Neural cell (in vitro differentiated cells): ENCODE results near the gene EPB42. TPM values are rescaled to one million over a fixed set of nuclear protein-coding genes. Genes with fewer than 3 reads are reported as not detected.

Experiments used
- H2AFZ ChIP-seq: fragments of 200-600, 300-800 bp; sonication (generic), shearing (Covaris generic); 2 replicates; pipeline ENCODE4 v1.6.0; 2014; ENCODE audit warnings: low read depth, mild to moderate bottlenecking, antibody characterized with exemption, low read length, moderate library complexity
- H3F3A ChIP-seq: fragments of 200-600 bp; shearing (Covaris generic); 2 replicates; pipeline ENCODE4 v1.6.1; 2016; ENCODE audit warnings: mild to moderate bottlenecking, moderate library complexity, mixed read lengths, antibody characterized with exemption, low read length; ENCODE audit not compliant: insufficient read depth, poor library complexity, severe bottlenecking
- H3K27ac ChIP-seq: fragments of 200-600, 300-800 bp; sonication (generic), shearing (Covaris generic); 2 replicates; pipeline ENCODE4 v1.5.1; 2014; ENCODE audit warnings: mild to moderate bottlenecking, low read length, moderate library complexity
- H3K27me3 ChIP-seq: fragments of 300-800, 200-600 bp; sonication (generic), shearing (Covaris generic); 2 replicates; pipeline ENCODE4 v1.6.0; 2014; ENCODE audit warnings: mild to moderate bottlenecking, low read depth, low read length, moderate library complexity; ENCODE audit not compliant: insufficient read depth
- H3K36me3 ChIP-seq: fragments of 300-800, 200-600 bp; sonication (generic), shearing (Covaris generic); 2 replicates; pipeline ENCODE4 v1.5.1; 2014; ENCODE audit warnings: mild to moderate bottlenecking, antibody characterized with exemption, low read length, moderate library complexity; ENCODE audit not compliant: insufficient read depth
- H3K4me2 ChIP-seq: fragments of 300-800, 200-600 bp; sonication (generic), shearing (Covaris generic); 2 replicates; pipeline ENCODE4 v1.6.0; 2014; ENCODE audit warnings: mild to moderate bottlenecking, low read length
- H3K4me3 ChIP-seq: fragments of 300-800, 200-600 bp; sonication (generic), shearing (Covaris generic); 2 replicates; pipeline ENCODE4 v1.5.1; 2014; ENCODE audit warnings: mild to moderate bottlenecking, low read length, moderate library complexity
- H3K79me2 ChIP-seq: fragments of 200-600 bp; shearing (Covaris generic); replicated peaks from 2 replicates; pipeline ENCODE4 v1.6.0; 2014; ENCODE audit warnings: mild to moderate bottlenecking, low read length, moderate library complexity; ENCODE audit not compliant: insufficient read depth
- H3K9ac ChIP-seq: fragments of 300-800, 200-600 bp; sonication (generic), shearing (Covaris generic); 2 replicates; pipeline ENCODE4 v1.6.1; 2016; ENCODE audit warnings: mild to moderate bottlenecking, low read length, mixed read lengths
- H3K9me2 ChIP-seq: fragments of 200-600 bp; shearing (Covaris generic); 2 replicates; pipeline ENCODE4 v1.6.1; 2016; ENCODE audit warnings: mild to moderate bottlenecking, low read length, mixed read lengths; ENCODE audit not compliant: insufficient read depth
- H3K9me3 ChIP-seq: fragments of 200-600, 300-800 bp; sonication (generic), shearing (Covaris generic); 2 replicates; pipeline ENCODE4 v1.6.1; 2016; ENCODE audit warnings: mild to moderate bottlenecking, mixed run types, low read length, moderate library complexity, mixed read lengths
- H4K20me1 ChIP-seq: fragments of 200-600 bp; shearing (Covaris generic); 2 replicates; pipeline ENCODE4 v1.6.1; 2016; ENCODE audit warnings: mild to moderate bottlenecking, mixed run types; ENCODE audit not compliant: insufficient read depth
- EP300 ChIP-seq: fragments of 450-650 bp; conservative IDR thresholded peaks from 2 replicates; pipeline ENCODE4 v1.6.1; 2014; ENCODE audit warnings: antibody characterized with exemption, mild to moderate bottlenecking, moderate library complexity; ENCODE audit not compliant: poor library complexity, severe bottlenecking
- EZH2 ChIP-seq: fragments of 200-600, 300-800 bp; shearing (Covaris generic), sonication (generic); IDR thresholded peaks from 2 replicates; pipeline ENCODE4 v1.6.1; 2014; ENCODE audit warnings: antibody characterized with exemption, low read length, borderline replicate concordance, mild to moderate bottlenecking; ENCODE audit not compliant: insufficient read depth, poor library complexity, severe bottlenecking
- MXI1 ChIP-seq: fragments of 450-650 bp; conservative IDR thresholded peaks from 2 replicates; pipeline ENCODE4 v1.6.1; 2014; ENCODE audit warnings: antibody characterized with exemption, mild to moderate bottlenecking; ENCODE audit not compliant: poor library complexity, severe bottlenecking
- POLR2AphosphoS5 ChIP-seq: IDR thresholded peaks from 2 replicates; pipeline ENCODE4 v1.6.1; 2012
- RAD21 ChIP-seq: fragments of 450-650 bp; conservative IDR thresholded peaks from 2 replicates; pipeline ENCODE4 v1.6.1; 2014; ENCODE audit warnings: antibody characterized with exemption, mild to moderate bottlenecking, moderate library complexity
- SMC3 ChIP-seq: fragments of 450-650 bp; conservative IDR thresholded peaks from 2 replicates; pipeline ENCODE4 v1.6.1; 2014; ENCODE audit warnings: antibody characterized with exemption, mild to moderate bottlenecking, moderate library complexity; ENCODE audit not compliant: poor library complexity
- TAF1 ChIP-seq: IDR thresholded peaks from 2 replicates; pipeline ENCODE4 v1.6.1; 2012; ENCODE audit warnings: low read depth
- polyA plus RNA-seq: library from polyadenylated mRNA; depleted of rRNA; stranded (reverse); fragments of >200 nt; gene quantifications from 2 replicates; pipeline ENCODE4 v1.2.3, GENCODE V29; 2014
- TF ChIP-seq, protein P1 (sequence below): IDR thresholded peaks from 2 replicates; pipeline ENCODE4 v1.6.1; 2012; ENCODE audit warnings: borderline replicate concordance
- TF ChIP-seq, protein P2 (sequence below): fragments of 450-650 bp; IDR thresholded peaks from 2 replicates; pipeline ENCODE4 v1.5.1; 2014; ENCODE audit warnings: antibody characterized with exemption, mild to moderate bottlenecking, moderate library complexity; ENCODE audit not compliant: poor library complexity, severe bottlenecking

EPB42 gene
- polyA plus RNA-seq, 1 donor from 2014 or later: not detected

DNA sequence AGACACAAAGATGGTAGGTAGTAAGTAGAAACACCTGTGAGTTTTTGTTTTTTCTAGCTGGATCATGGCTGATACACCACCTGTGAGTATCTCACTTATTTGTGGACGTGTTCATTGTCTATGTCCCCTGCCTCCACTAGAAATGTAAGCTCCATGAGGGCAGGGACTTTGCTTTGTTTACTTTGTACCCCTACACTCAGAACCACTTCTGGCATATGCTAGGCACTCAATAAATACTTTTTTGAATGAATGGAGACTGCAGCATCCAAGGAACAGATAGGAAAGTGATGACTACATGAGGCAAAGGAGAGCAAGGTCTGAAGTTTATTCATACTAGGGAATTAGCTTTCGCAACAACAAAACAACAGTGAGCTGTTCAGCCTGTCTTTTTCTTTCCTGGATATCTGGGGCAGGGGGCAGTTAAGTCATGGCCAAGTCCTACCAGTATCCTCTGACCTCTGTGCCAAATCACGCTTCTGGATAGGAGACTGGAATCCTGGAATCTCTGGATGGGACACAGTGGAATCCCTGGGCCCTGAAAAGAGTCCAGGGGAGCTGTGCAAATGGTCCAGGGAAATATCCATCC, 11.6 kb upstream of the EPB42 start:
- Histone ChIP-seq H3K27ac (no peak overlapping the region), H2AFZ (no peak overlapping the region), H3K27me3 (no peaks in the 10 kb centered on the region), H3K79me2 (no peaks in the 10 kb centered on the region), H3K9me2 (no peaks in the 10 kb centered on the region), H3K4me2 (no peak overlapping the region), H3K9ac (no peak overlapping the region), H3K4me3 (no peak overlapping the region), H3K36me3 (no peaks in the 10 kb centered on the region), H4K20me1 (no peaks in the 10 kb centered on the region), H3K9me3 (no peaks in the 10 kb centered on the region), H3F3A (no peaks in the 10 kb centered on the region)
- no peak for TF ChIP-seq MXI1
- no peak for TF ChIP-seq RAD21
- no peak for TF ChIP-seq POLR2AphosphoS5
- TF ChIP-seq TAF1: no peak
- TF ChIP-seq, protein P1, sequence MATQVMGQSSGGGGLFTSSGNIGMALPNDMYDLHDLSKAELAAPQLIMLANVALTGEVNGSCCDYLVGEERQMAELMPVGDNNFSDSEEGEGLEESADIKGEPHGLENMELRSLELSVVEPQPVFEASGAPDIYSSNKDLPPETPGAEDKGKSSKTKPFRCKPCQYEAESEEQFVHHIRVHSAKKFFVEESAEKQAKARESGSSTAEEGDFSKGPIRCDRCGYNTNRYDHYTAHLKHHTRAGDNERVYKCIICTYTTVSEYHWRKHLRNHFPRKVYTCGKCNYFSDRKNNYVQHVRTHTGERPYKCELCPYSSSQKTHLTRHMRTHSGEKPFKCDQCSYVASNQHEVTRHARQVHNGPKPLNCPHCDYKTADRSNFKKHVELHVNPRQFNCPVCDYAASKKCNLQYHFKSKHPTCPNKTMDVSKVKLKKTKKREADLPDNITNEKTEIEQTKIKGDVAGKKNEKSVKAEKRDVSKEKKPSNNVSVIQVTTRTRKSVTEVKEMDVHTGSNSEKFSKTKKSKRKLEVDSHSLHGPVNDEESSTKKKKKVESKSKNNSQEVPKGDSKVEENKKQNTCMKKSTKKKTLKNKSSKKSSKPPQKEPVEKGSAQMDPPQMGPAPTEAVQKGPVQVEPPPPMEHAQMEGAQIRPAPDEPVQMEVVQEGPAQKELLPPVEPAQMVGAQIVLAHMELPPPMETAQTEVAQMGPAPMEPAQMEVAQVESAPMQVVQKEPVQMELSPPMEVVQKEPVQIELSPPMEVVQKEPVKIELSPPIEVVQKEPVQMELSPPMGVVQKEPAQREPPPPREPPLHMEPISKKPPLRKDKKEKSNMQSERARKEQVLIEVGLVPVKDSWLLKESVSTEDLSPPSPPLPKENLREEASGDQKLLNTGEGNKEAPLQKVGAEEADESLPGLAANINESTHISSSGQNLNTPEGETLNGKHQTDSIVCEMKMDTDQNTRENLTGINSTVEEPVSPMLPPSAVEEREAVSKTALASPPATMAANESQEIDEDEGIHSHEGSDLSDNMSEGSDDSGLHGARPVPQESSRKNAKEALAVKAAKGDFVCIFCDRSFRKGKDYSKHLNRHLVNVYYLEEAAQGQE: no peak
- TF ChIP-seq SMC3: no peak
- TF ChIP-seq EZH2: no peak
- TF ChIP-seq, protein P2, sequence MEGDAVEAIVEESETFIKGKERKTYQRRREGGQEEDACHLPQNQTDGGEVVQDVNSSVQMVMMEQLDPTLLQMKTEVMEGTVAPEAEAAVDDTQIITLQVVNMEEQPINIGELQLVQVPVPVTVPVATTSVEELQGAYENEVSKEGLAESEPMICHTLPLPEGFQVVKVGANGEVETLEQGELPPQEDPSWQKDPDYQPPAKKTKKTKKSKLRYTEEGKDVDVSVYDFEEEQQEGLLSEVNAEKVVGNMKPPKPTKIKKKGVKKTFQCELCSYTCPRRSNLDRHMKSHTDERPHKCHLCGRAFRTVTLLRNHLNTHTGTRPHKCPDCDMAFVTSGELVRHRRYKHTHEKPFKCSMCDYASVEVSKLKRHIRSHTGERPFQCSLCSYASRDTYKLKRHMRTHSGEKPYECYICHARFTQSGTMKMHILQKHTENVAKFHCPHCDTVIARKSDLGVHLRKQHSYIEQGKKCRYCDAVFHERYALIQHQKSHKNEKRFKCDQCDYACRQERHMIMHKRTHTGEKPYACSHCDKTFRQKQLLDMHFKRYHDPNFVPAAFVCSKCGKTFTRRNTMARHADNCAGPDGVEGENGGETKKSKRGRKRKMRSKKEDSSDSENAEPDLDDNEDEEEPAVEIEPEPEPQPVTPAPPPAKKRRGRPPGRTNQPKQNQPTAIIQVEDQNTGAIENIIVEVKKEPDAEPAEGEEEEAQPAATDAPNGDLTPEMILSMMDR: no peak
- no peak for TF ChIP-seq EP300

GRCh38 chr15:43230640-43231115, 9.9 kb upstream of the EPB42 start:
- no peaks in the 10 kb centered on the region for H3K27me3 ChIP-seq
- H4K20me1 ChIP-seq: no peaks in the 10 kb centered on the region
- no peak overlapping the region for H3K27ac ChIP-seq
- no peak overlapping the region for H3K4me3 ChIP-seq
- no peaks in the 10 kb centered on the region for H3K36me3 ChIP-seq
- H2AFZ ChIP-seq: no peak overlapping the region
- H3F3A ChIP-seq: no peaks in the 10 kb centered on the region
- no peaks in the 10 kb centered on the region for H3K9me3 ChIP-seq
- H3K9ac ChIP-seq: no peak overlapping the region
- H3K79me2 ChIP-seq: no peaks in the 10 kb centered on the region
- no peak for TF ChIP-seq TAF1
- no peak for TF ChIP-seq EP300
- TF ChIP-seq MXI1: no peak
- TF ChIP-seq RAD21: no peak
- TF ChIP-seq, protein P1: no peak
- no peak for TF ChIP-seq EZH2
- TF ChIP-seq, protein P2: no peak
- no peak for TF ChIP-seq POLR2AphosphoS5
- no peak for TF ChIP-seq SMC3
- H3K4me2 ChIP-seq: no peak overlapping the region
- no peaks in the 10 kb centered on the region for H3K9me2 ChIP-seq
